H1 (cell line): ENCODE data around the gene CNPY4. TPM values are rescaled to one million over a fixed set of nuclear protein-coding genes. Genes with fewer than 3 reads are reported as not detected.

Source experiments
- CTCF ChIA-PET: fragments of 300-600 bp; sonication (Branson Sonifier 250); formaldehyde crosslinking; loops from one replicate; lab custom pipeline; 2021; ENCODE audit not compliant: partially characterized antibody; lab: Charles Lee
- POLR2A ChIA-PET: fragments of 300-600 bp; sonication (Branson Sonifier 250); formaldehyde crosslinking; loops from one replicate; lab custom pipeline; 2021; ENCODE audit warnings: inconsistent platforms; ENCODE audit not compliant: partially characterized antibody; lab: Charles Lee
- DNase-seq, 2 experiments: peaks; one replicate each; pipeline versions ENCODE4 v3.0.0 to v3.0.0-alpha.2; 2010 to 2022; ENCODE audit warnings: low spot score in 2 of 2, low read depth in 1 of 2, mixed read lengths in 1 of 2
- FAIRE-seq: peaks from 2 replicates; lab custom pipeline; 2011; peaks lifted over from hg19 to GRCh38; lab: Jason Lieb, UNC
- H2AFZ ChIP-seq: 2 replicates; pipeline ENCODE4 v1.8.1; 2012; ENCODE audit warnings: low read length, inconsistent platforms
- H2AK5ac ChIP-seq: 2 replicates; pipeline ENCODE4 v1.6.1; 2013; ENCODE audit warnings: low read depth, low read length
- H2BK120ac ChIP-seq: replicated peaks from 2 replicates; pipeline ENCODE3; 2013; ENCODE audit warnings: low read depth, low read length, inconsistent platforms
- H2BK12ac ChIP-seq: 2 replicates; pipeline ENCODE4 v1.6.1; 2013; ENCODE audit warnings: low read depth, low read length
- H2BK15ac ChIP-seq: 2 replicates; pipeline ENCODE4 v1.6.1; 2013; ENCODE audit warnings: low read length
- H2BK20ac ChIP-seq: 2 replicates; pipeline ENCODE4 v1.6.1; 2013; ENCODE audit warnings: low read length
- H2BK5ac ChIP-seq: 2 replicates; pipeline ENCODE4 v1.6.1; 2013; ENCODE audit warnings: low read depth, low read length
- H3K14ac ChIP-seq: 2 replicates; pipeline ENCODE4 v1.6.1; 2013; ENCODE audit warnings: inconsistent platforms; ENCODE audit not compliant: insufficient read length
- H3K18ac ChIP-seq: 2 replicates; pipeline ENCODE4 v1.6.1; 2013; ENCODE audit warnings: low read length; ENCODE audit errors: extremely low read depth
- H3K23ac ChIP-seq: 2 replicates; pipeline ENCODE4 v1.6.1; 2013; ENCODE audit warnings: inconsistent platforms; ENCODE audit not compliant: insufficient read length
- H3K23me2 ChIP-seq: 2 replicates; pipeline ENCODE4 v1.6.1; 2013; ENCODE audit warnings: low read depth, low read length
- H3K27ac ChIP-seq: 2 replicates; pipeline ENCODE4 v1.6.1; 2011; ENCODE audit warnings: low read depth, low read length, inconsistent platforms
- H3K27me3 ChIP-seq, 4 experiments: replicated peaks in 1 of 4; 1 replicate in 1 of 4; 2 replicates in 3 of 4; pipeline versions ENCODE4 v1.6.1 to v1.8.1; 2011 to 2013; ENCODE audit warnings: low read length in 3 of 4, mild to moderate bottlenecking in 3 of 4, inconsistent platforms in 2 of 4, mixed read lengths in 2 of 4, moderate library complexity in 1 of 4; ENCODE audit not compliant: control insufficient read depth in 3 of 4, insufficient read depth in 3 of 4; ENCODE audit errors: extremely low read depth in 1 of 4
- H3K36me3 ChIP-seq, 4 experiments: 2 replicates each; pipeline versions ENCODE4 v1.6.1 to v1.8.1; 2011 to 2013; ENCODE audit warnings: mild to moderate bottlenecking in 4 of 4, low read length in 3 of 4, moderate library complexity in 2 of 4, control low read depth in 1 of 4, inconsistent platforms in 1 of 4; ENCODE audit not compliant: insufficient read depth in 4 of 4, control insufficient read depth in 2 of 4
- H3K4ac ChIP-seq: replicated peaks from 2 replicates; pipeline ENCODE3; 2013; ENCODE audit warnings: low read length, low read depth, mixed read lengths, inconsistent platforms; ENCODE audit not compliant: insufficient read length
- H3K4me1 ChIP-seq, 4 experiments: replicated peaks in 1 of 4; 1 replicate in 1 of 4; 2 replicates in 3 of 4; pipeline versions ENCODE4 v1.6.1 to v1.8.1; 2011 to 2013; ENCODE audit warnings: low read length in 3 of 4, inconsistent platforms in 2 of 4, mixed read lengths in 1 of 4; ENCODE audit not compliant: insufficient read depth in 4 of 4, control insufficient read depth in 3 of 4
- H3K4me2 ChIP-seq, 2 experiments: 2 replicates each; pipeline versions ENCODE4 v1.6.1 to v1.8.1; 2011 to 2013; ENCODE audit warnings: low read depth in 2 of 2, low read length in 2 of 2, control low read depth in 1 of 2, inconsistent platforms in 1 of 2, mild to moderate bottlenecking in 1 of 2; ENCODE audit not compliant: insufficient read depth in 1 of 2
- H3K4me3 ChIP-seq, 4 experiments: fragments of 200-600, 300-600 bp in 1 of 4; sonication (generic), shearing (Covaris generic), sonication (Bioruptor Twin) in 1 of 4; 2 replicates each; pipeline versions ENCODE4 v1.5.1 to v1.8.1; 2011 to 2016; ENCODE audit warnings: low read length in 4 of 4, low read depth in 3 of 4, control low read depth in 2 of 4, inconsistent platforms in 2 of 4, mild to moderate bottlenecking in 2 of 4, mixed read lengths in 1 of 4, moderate library complexity in 1 of 4; ENCODE audit not compliant: insufficient read depth in 2 of 4; ENCODE audit errors: extremely low read depth in 1 of 4
- H3K56ac ChIP-seq: replicated peaks from 2 replicates; pipeline ENCODE3; 2013; ENCODE audit warnings: low read depth, mild to moderate bottlenecking, mixed read lengths, low read length, inconsistent platforms; ENCODE audit not compliant: insufficient read length
- H3K79me1 ChIP-seq: 2 replicates; pipeline ENCODE4 v1.6.1; 2013; ENCODE audit warnings: low read depth, low read length, control low read depth
- H3K79me2 ChIP-seq, 2 experiments: 2 replicates each; pipeline versions ENCODE4 v1.6.1 to v1.8.1; 2012 to 2013; ENCODE audit warnings: low read length in 2 of 2, mild to moderate bottlenecking in 2 of 2, inconsistent platforms in 1 of 2; ENCODE audit not compliant: insufficient read depth in 2 of 2, control insufficient read depth in 1 of 2
- H3K9ac ChIP-seq, 4 experiments: replicated peaks in 1 of 4; 1 replicate in 1 of 4; 2 replicates in 3 of 4; pipeline versions ENCODE4 v1.6.1 to v1.8.1; 2011 to 2013; ENCODE audit warnings: low read depth in 3 of 4, low read length in 3 of 4, control low read depth in 2 of 4, mild to moderate bottlenecking in 2 of 4, moderate library complexity in 2 of 4, inconsistent platforms in 1 of 4; ENCODE audit errors: extremely low read depth in 1 of 4
- H3K9me3 ChIP-seq, 2 experiments: 2 replicates each; pipeline versions ENCODE4 v1.6.1 to v1.8.1; 2012 to 2013; ENCODE audit warnings: mild to moderate bottlenecking in 2 of 2, moderate library complexity in 2 of 2, control low read depth in 1 of 2, inconsistent platforms in 1 of 2, low read depth in 1 of 2, low read length in 1 of 2, mixed read lengths in 1 of 2; ENCODE audit not compliant: insufficient read depth in 2 of 2
- H4K20me1 ChIP-seq, 2 experiments: replicated peaks in 1 of 2; 2 replicates each; pipeline versions ENCODE3 to v1.8.1; 2011 to 2013; ENCODE audit warnings: inconsistent platforms in 2 of 2, low read length in 2 of 2, mild to moderate bottlenecking in 1 of 2; ENCODE audit not compliant: insufficient read depth in 2 of 2, control insufficient read depth in 1 of 2
- H4K5ac ChIP-seq: 2 replicates; pipeline ENCODE4 v1.6.1; 2013; ENCODE audit warnings: low read length, low read depth, mixed read lengths, inconsistent platforms; ENCODE audit not compliant: insufficient read length
- H4K8ac ChIP-seq: 2 replicates; pipeline ENCODE4 v1.8.0; 2013; ENCODE audit warnings: mild to moderate bottlenecking, moderate library complexity, low read length, inconsistent platforms; ENCODE audit not compliant: insufficient read depth; ENCODE audit errors: extremely low read depth
- H4K91ac ChIP-seq: replicated peaks from 2 replicates; pipeline ENCODE3; 2013; ENCODE audit warnings: low read length, mixed read lengths, inconsistent platforms; ENCODE audit not compliant: insufficient read length
- EZH2 ChIP-seq: fragments of 200-600 bp; sonication (generic); IDR thresholded peaks from 2 replicates; pipeline ENCODE4 v1.7.1; 2012; ENCODE audit warnings: low read depth, mild to moderate bottlenecking, moderate library complexity, low read length, inconsistent platforms; ENCODE audit not compliant: severe bottlenecking
- SP1 ChIP-seq: IDR thresholded peaks from 2 replicates; pipeline ENCODE4 v1.6.1; 2011; ENCODE audit warnings: low read depth, low read length
- SP2 ChIP-seq: IDR thresholded peaks from 2 replicates; pipeline ENCODE4 v1.6.1; 2012; ENCODE audit warnings: mild to moderate bottlenecking, low read length, inconsistent platforms
- SP4 ChIP-seq: IDR thresholded peaks from 2 replicates; pipeline ENCODE4 v1.6.1; 2012; ENCODE audit warnings: low read length, inconsistent platforms
- WGBS, 2 experiments: shearing (Covaris generic) in 1 of 2; methylation state at CpG; one replicate each; pipeline versions ENCODE4 v1.1.6 to v1.1.7; 2013 to 2015; ENCODE audit warnings: low lambda C conversion rate in 2 of 2, mixed read lengths in 2 of 2, inconsistent platforms in 1 of 2, low coverage in 1 of 2, missing lambda C conversion rate in 1 of 2; ENCODE audit not compliant: insufficient replicate concordance in 2 of 2, insufficient coverage in 1 of 2, insufficient read length in 1 of 2; ENCODE audit errors: extremely low coverage in 1 of 2, missing lambda C conversion rate in 1 of 2; 5-methylcytosine and 5-hydroxymethylcytosine counted together
- polyA plus RNA-seq, 7 experiments: library from polyadenylated mRNA; depleted of rRNA in 3 of 7; stranded (reverse) in 5 of 7; unstranded in 2 of 7; fragments of >200 nt in 5 of 7; fragments of 200-250 nt in 2 of 7; gene quantifications; 1 replicate in 5 of 7; 2 replicates in 1 of 7; 4 replicates in 1 of 7; pipeline versions ENCODE4 v1.2.1 to v1.2.3, GENCODE V29; 2011 to 2013; ENCODE audit warnings: missing spikeins in 2 of 7, mixed read lengths in 2 of 7
- total RNA-seq: library from RNA; stranded (reverse); fragmentation: NEBNext Ultra II Directional; extraction: Animal tissue kit (Norgen Biotek cat#: 25700); gene quantifications from 2 replicates; pipeline ENCODE4 v1.2.1, GENCODE V29; 2021

CNPY4 gene
- total and polyA plus RNA-seq, 2 of the 8 experiments (the other 6 are each of a cell fraction or from before 2014, with no cell fraction given): 10.2 to 15.3 TPM

DNA sequence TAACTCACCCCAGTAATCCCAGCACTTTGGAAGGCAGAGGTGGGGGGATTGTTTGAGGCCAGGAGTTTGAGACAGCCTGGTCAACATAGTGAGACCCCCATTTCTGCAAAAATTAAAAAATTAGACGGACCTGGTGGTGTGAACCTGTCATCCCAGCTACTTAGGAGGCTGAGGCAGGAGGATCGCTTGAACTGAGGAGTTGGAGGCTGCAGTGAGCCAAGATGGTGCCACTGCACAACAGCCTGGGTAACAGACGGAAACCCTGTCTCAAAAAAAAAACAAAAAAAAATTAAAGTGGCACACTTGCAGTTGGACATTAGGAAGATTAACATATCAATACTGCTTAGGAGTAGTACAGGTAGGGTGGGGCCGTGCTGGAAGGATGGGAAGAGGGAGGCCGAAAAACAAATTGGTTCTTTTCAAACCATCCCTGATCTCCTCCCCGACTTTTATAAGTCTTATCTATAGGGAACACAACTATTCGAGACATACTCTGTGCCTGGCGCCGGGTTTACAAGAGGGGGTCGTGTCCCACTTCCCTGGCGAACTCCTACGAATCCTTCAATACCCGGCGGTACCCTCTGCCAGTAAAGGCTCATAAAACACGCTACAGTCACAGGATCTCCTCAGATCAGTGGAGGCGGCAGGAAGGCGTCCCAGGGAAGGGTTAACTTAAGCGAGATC is 904 bp upstream of the CNPY4 start:
- no peak for TF ChIP-seq SP2
- no peak for TF ChIP-seq SP1
- no peak for TF ChIP-seq SP4
- TF ChIP-seq EZH2: no peak
- FAIRE-seq: no peak
- H3K27ac ChIP-seq: peak overlapping the region; percentile 88
- H3K23me2 ChIP-seq: peaks cover 8% of the 10 kb centered on the region
- H2BK15ac ChIP-seq: no peak overlapping the region
- peak overlapping the region; percentile 59 for H4K5ac ChIP-seq
- H4K91ac ChIP-seq: no peak overlapping the region
- no peak overlapping the region for H3K4ac ChIP-seq
- no peaks in the 10 kb centered on the region for H3K27me3 ChIP-seq
- no peak for DNase-seq
- H3K9ac ChIP-seq: peak overlapping the region; percentile 87 to 96 (median 88)
- H2BK120ac ChIP-seq: no peak overlapping the region
- peak overlapping the region; percentile 74 to 92 for H3K4me2 ChIP-seq
- H2AFZ ChIP-seq: peak overlapping the region; percentile 27; the same call in 1 of the 2 replicates
- H4K20me1 ChIP-seq: peaks cover 0 to 1% of the 10 kb centered on the region in 2 experiments
- no peak overlapping the region for H2BK20ac ChIP-seq
- peaks cover 0 to 6% of the 10 kb centered on the region in 2 experiments; a peak in 1 of 4 replicates for H3K79me2 ChIP-seq
- H3K4me3 ChIP-seq: peak overlapping the region; percentile 75 to 98 (median 94)
- peaks cover 0 to 6% (median 4%) of the 10 kb centered on the region in 4 experiments; a peak in 6 of 8 replicates for H3K36me3 ChIP-seq
- ChIA-PET POLR2A (interaction anchor here (0.6 to 20.0 kb wide), 3 partner anchors 14 to 306 kb away, joined by 3 to 722 read pairs (median 414); partner anchors contain the start of genes AP4M1, COPS6, MCM7 and ZNF3), CTCF (no interaction called here)
- no peak overlapping the region for H3K14ac ChIP-seq
- 0 out of 2 replicates have a peak, but pooled peaks cover 4% of the 10 kb centered on the region for H3K79me1 ChIP-seq
- peak overlapping the region; percentile 46 for H2BK5ac ChIP-seq
- peak overlapping the region; percentile 42 for H3K18ac ChIP-seq
- H3K23ac ChIP-seq: no peak overlapping the region
- WGBS, 2 experiments: 23% methylated on average over 18 of the region's 18 CpGs; no CpG with 5 or more reads in 1 of the 2 experiments
- H2AK5ac ChIP-seq: no peak overlapping the region
- no peak overlapping the region for H2BK12ac ChIP-seq
- no peaks in the 10 kb centered on the region for H3K9me3 ChIP-seq
- peaks cover 0 to 5% (median 1%) of the 10 kb centered on the region in 4 experiments; a peak in 5 of 7 replicates for H3K4me1 ChIP-seq
- H3K56ac ChIP-seq: peak overlapping the region; percentile 42
- peak overlapping the region; percentile 60; the same call in 1 of the 2 replicates for H4K8ac ChIP-seq
